Endothelial cell of hepatic sinusoid (primary cell): ENCODE measurements around the gene PTPRO.

ENCODE experiments used
- in situ Hi-C: cut with HindIII; loops from 2 replicates; pipeline ENCODE4 v1.10.0; 2017; ENCODE audit warnings: low sequenced_read_pairs

The PTPRO gene

DNA sequence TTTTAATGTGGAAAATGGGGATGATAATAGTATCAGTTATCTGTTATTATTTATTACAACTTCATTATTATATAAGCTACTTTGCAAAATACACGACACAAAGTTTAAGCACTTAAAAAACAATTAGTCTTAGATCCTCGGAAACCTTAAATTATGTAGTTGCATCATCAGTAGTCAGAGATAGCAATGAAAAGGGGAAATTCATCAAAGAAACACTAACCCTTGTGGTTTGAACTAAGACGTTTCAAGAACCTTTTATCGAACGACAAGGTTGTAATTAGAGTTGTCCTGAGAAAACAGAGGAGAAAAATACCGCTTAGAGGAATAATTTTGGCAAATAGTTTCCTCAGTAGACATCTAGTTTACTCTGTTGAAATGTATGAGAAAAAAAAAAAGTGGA lies 198.5 kb downstream of the PTPRO start:
- in situ Hi-C loops, result no loop called here

DNA sequence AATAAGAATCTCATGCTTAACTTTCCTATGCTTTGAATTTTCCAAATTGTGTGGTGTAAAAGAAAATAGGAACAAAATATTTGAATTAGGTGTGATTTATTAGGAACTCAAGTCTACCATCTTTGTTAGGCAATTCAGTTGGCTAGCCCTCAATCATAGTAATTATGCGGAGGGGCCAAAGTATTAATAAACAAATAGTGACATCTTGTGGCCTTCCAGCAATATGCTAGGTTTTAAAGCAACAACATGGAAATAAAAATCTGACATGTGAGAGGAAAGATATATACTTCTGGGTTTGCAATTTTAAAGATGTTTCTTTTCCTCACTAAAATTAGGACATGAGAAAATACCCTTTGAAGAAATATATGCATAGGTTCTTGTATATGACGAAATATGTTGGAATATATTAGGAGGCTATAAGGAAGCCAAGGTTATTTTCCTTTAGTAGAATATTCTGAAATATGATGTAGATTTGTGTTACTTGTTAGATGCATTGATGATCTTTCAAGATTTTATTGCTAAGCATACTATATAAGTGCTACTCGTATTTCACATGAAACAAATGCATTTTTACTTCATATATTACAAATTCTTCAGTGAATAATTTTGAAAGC lies 200.4 kb downstream of the PTPRO start:
- in situ Hi-C loops, result no loop called here

DNA sequence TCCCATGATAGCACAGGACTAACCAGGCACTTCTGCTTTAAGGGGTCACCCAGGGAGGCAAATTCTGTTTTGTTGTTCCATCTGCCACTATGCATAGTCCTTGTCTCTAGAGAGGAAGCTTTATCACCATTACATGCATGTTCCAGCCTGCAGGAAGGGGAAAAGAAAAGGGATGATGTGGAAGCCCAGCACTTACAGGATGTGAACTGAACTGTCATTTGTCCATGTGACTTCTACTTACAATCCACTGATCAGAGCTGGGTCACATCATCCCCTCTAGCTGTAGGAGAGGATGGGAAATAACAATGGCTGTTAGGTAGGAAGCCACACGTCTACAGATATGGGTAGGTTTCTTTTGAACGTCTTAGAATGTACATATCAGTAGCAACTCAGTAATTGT lies 203.1 kb downstream of the PTPRO start:
- in situ Hi-C loops, result no loop called here

DNA sequence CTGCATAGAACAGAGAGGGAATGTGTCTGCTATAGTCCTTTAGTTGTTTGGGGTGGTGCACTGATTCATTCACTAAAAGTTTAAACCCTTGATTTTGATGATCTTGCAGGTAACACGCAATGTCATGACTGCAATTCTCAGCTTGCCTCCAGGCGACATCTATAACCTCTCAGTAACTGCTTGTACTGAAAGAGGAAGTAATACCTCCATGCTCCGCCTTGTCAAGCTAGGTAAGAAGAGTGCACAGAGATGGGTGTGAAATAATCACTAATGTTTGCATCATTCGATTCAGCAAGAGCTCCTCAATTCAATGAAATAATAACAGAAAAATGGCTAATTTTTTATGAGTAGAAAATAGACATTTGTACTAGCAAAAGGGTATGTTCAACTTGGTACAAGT lies 203.7 kb downstream of the PTPRO start:
- in situ Hi-C loops, result no loop called here

DNA sequence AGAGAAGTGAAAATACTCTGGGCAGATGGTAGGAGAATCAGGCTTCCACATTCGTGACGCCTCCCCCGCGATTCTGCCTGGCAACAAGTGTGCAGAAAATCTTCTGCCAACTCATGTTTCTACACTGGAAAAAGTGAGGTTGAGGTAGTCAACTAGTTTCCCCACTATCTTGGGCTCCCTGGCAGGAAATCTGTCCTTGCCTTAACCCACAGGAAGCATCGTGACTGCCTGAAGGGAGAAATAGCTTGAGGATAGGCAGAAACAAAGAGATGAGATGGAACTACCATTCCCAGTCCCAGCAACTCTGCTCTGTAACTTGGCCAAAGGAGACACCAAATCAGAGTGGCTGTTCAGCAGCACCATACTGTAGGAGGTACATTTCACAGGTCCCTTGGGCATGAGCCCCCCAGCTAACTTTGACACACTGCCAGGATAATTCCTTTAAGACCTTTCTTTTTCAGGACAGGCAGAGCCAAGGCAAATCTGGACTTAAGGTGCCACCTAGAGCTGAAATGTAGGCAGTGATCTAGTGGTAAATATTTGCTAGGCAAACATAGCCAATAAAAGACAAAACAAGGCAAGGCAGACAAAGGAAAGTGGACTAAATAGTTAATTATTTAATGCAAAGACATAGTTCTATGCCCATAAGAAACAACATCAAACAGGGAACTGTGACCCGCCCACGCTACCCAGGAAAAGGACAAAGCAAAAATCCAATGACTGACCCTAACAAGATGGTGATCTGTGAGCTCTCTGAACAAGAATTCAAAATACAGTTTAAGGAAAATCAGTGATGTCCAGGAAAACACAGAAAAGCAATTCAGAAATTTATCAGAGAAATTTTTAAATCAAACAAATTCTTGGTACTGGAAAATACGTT lies 205.1 kb downstream of the PTPRO start:
- in situ Hi-C loops, result no loop called here

DNA sequence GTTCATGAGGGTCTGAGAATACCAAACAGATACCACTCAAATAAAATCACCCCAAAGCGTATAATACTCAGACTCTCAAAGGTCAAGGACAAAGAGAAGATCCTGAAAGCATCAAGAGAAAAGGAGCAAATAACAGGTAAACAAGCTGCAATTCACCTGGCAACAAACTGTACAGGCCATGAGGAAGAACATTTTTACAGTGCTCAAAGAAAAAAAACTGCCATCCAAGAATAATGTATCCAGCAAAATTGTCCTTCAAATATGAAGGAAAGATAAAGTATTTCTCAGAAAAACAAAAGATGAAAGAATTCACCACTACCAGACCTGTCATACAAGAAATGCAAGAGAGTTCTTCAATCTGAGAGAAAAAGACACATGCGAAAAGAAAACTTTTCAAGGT lies 206.4 kb downstream of the PTPRO start:
- in situ Hi-C loops, result no loop called here

DNA sequence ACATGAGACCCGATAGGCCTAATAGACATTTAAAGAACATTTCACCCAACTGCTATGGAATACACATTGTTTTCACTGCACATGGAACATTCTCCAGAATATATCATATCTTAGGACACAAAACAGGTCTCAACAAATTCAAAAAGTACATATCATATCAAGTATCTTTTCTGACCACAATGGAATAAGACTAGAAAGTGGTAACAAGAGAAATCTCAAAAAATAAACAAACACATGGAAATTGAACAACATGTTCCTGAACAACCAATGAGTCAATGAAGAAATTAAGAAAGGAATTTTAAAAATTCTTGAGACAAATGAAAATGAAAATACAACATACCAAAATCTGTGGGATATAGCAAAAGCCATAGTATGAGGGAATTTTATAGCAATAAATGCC lies 208.1 kb downstream of the PTPRO start:
- in situ Hi-C loops, result no loop called here

DNA sequence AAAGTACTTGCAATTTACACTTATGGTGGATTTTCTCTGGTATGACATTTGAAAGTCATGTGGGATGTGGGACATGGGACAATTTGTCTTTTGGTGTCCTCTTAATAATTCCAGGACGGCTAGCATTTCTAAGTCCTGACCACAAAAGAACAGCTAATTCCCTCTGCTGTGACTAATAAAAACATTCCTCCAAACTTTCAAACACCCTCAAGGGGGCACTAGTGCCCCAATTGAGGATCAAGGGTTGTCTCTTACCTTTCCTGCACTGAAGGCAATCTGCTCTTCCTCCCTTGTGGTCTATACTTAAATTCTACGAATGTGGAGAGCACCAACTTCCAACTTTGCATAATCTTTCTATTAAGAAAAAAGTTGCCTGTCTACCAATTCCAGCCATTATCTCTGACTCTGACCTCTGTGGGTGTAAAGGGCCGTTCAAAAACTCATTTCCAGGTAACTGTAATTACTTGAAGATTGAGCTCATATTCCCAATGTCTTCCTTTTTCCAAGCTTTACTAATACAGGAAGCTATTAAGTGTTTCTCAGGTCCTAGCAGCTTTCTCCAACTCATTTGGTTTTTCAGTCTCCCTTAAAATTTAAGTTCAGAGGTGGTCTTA lies 210.2 kb downstream of the PTPRO start:
- in situ Hi-C loops, result no loop called here

DNA sequence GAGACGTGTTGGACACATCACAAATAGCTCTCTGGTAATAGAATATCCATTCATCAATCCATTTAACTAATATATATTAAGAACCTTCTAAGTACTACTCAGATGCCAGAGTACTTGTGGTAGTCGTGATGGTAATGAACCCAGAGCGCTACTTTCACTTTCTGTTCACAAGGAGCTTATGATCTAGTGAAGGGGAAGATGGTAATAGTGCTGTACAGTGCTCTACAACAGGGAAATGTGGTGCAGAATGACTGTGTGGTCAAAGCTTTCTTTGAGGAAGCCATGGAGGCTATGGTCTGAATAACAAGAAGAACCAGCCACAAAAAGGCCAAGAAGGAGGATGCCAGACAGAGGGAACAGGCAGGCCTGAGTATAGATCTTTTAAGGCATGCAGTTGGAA lies 212.0 kb downstream of the PTPRO start:
- in situ Hi-C loops, result no loop called here

DNA sequence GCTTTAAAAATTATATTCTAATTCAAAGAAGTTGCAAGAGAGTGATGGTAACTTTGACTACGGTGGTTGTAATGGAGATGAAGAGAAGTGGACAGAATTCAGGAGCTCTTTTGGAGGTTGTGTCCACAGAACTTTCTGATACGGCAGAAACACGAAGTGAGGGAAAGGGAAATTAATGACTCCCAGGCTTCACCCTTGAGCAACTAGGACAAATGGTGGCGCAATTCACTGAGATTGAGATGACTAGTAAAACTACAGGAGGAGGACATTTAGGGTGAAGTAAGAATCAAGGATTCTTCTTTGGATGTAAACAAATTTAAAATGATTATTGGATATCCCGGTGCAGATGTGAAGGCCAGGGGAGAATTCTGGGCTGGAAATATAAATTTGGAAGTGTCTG lies 212.6 kb downstream of the PTPRO start:
- in situ Hi-C loops, result no loop called here

DNA sequence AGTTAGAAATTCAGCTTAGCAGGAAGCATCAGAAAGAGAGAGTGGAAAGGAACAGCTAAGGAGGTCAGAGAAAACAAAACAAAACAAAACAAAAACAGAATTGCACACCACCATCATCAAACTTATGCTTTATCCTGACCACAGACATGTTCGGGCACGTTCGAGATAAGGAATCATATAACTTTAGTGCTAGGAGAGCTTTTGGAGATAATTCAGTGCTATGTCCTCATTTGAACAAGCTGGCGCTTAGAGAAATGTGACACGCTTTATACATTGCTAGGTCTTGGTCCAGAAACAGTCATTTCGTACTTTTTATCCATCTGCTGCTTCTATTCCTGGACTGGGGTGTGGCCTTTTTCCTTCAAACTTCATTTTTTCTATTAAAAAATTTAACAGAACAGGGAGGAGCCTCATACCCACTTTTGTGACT lies 213.1 kb downstream of the PTPRO start:
- in situ Hi-C loops, result no loop called here

DNA sequence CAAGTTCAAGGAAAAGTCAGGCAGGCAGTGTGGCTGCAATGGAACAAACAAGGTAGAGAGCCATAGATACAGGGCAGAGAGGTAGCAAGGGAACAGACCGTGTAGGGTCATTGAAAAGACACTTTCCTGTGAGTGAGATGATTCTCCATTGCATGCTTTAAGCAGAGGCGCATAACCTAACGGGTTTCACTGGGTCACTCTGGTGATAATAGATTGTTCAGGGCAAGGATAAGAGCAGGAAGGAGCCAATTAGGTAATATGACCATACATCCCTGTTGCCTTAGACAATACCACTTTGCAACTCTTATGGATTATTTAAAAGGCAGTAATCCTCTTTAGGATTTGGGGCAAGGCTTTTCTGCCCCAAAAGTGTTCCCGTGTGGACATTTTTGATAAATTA lies 214.1 kb downstream of the PTPRO start:
- in situ Hi-C loops, result no loop called here

DNA sequence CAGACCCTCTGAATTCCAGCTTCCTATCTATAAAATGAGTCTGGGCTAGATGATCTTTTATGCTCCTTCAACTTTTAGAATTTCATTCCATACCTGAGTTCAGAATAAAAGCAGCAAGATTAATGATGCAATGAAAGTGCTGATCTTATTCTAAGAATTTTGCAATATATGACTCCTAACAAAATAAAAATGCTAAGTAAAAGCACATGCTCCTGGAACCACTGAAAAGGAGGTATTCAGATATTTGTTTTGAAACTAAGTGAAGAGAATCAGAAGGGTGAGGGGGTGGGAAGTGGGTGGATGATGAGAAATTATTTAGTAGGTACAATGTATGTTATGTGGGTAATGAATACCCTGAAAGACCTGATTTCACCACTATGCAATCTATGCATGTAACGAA lies 216.6 kb downstream of the PTPRO start:
- in situ Hi-C loops, result no loop called here

DNA sequence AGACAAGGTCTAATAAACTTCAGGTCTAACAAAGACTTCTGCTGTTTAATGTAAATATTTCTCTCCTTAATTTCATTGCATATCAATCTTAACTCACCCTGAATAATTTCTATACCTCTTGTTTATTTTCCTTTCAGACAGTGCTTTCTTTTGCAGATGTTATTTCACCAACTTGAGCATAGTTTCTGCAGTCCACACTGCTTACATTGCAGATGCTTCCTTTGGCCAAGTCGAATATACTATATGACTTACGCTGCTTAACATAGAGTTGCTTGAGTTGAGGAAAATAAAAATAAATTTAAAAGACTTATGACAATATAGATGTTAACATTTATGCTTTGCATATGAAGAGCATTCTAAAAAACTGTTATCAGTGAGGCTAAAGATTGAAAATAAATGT lies 217.7 kb downstream of the PTPRO start:
- in situ Hi-C loops, result no loop called here

DNA sequence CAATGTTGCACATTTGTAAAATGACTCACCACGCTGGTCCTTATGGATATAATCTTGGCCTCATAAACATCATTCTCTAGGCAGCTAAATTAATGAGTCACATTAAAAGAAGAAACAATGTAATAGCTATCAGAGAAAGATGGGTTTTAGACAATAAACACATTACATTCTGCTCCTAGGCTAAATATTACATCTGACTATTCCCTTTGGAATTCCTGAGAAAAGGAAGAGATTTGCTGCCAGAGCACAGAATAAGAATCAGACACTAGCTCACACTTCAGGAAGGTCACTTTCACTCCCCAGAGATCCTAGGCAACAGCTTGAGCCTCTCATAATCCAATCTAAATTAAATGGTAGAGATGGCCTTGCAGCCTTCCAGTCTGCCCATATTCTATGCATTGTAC lies 218.2 kb downstream of the PTPRO start:
- in situ Hi-C loops, result no loop called here

DNA sequence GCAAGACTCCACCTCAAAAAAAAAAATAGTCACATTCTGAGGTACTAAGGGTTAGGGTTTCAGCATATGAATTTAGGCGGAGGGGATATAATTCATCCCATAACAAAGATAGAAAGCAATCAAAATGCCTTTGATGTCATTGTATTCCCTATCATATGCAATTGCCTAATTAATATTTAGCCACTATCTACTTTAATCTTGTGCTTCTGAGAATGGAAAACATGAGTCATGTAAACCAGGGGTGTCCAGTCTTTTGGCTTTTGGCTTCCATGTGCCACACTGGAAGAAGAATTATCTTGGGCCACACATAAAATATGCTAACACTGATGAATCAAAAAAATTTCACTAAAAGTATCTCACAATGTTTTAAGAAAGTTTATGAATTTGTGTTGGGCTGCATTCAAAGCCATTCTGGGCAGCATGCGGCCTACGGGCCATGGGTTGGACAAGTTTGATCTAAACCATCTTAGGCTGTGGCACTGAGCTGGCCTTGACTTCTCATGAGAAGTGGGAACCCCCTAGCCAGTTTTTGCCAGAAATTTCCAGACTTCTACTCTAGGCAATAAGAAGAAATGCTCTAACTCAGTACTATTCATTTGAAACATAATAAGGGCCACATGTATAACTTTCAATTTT lies 219.8 kb downstream of the PTPRO start:
- in situ Hi-C loops, result no loop called here

DNA sequence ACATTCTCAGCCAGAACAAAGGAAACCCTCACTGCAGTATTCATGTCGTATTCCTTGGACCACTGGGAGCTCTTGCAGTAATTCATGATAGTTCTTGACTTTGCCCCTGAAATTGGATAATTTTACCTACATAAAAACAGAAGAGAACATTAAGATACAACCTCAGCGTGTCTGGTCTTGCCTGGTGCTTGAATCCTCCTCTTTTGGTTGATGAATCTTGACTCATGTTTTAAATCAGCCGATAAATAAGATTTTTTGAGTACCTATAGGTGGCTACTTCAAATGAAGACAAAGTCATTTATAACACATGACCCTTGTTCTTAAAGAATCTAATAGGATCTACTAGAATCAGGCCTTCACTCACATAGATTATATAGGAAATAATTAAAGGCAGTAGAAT lies 221.0 kb downstream of the PTPRO start:
- in situ Hi-C loops, result no loop called here

DNA sequence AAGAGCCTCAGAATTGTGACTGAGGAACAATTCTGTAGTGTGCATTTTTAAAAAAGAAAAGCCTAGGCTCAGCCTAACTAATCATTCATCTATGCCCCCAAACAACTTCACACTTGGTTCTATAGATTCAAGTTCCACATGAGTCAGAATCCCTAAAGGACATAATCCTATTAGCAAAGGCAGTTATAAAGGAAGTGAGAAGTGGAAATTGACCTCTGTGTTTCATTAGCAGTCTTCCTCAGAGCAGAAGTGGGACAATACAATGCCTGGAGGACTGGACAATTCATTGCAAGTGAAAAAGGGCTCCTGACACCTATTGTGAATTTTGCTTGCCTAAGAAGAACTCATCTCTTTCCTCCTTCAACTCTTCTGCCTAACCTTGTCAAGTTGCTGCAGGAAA lies 222.3 kb downstream of the PTPRO start:
- in situ Hi-C loops, result no loop called here

DNA sequence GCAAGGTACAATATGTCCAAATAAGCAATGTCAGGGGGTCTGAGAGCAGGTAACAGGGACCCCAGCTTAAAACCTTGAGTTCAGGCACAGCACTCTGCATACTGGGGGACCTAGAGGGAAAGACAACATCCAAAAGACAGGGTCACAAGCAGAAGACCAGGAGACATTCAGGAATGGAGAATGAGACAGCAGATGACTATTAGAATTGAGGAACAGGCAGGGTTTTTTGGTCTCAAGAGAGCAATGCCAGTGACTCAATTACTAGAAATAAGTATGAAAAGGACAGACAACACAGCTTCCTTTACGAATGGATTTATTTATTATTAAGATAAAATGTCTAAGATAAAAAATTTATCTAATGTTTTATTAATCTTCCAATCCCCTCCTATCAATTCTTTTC lies 223.0 kb downstream of the PTPRO start:
- in situ Hi-C loops, result no loop called here

DNA sequence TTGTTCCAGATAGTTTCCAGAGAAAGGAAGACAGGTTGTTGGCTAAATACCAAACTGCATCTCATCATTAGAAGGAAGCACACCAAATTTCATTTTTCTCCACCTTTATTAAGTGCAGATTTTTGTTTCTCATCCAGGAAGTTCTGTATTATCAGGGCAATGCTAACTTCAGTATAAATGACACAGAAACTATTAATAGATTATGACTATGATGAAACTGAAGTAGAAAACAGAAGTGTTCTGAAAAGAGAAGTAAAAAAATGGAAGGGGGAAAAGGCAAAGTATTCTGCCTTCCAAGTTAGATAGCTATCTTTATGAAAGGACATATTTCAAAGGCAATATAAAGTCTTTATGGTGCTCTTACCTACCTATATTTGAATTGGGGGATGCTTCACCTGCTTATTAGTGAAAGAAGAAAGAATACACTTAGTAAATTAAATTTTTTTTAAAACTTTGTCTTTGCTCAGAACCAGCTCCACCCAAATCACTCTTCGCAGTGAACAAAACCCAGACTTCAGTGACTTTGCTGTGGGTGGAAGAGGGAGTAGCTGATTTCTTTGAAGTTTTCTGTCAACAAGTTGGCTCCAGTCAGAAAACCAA lies 223.9 kb downstream of the PTPRO start:
- in situ Hi-C loops, result no loop called here

DNA sequence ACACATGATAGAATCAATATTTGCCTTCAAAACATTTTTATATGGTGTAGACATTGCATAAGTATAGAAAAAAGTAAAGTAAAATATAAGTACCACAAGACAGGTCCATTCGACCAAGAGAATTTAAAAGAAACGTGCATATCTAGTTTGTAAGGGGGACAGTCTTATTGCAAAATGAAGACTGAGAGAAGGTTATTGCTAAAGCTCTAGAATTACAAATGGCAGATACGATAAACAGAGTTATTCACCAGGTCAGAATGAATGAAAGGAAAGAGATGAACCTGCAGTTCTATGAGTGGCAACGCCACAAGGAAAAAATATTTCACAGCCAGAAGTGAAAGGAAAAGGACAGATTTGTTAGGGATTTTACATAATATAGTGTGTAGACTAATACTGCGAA lies 224.8 kb downstream of the PTPRO start:
- in situ Hi-C loops, result no loop called here
